GM12801 (cell line): Measurements from ENCODE around the gene PIAS1.

Experiments
- TF ChIP-seq, protein P1 (sequence below): IDR thresholded peaks from one replicate; pipeline ENCODE4 v1.5.1; 2011; ENCODE audit warnings: control low read depth; ENCODE audit not compliant: insufficient read length; ENCODE audit errors: extremely low read depth

The PIAS1 gene

DNA sequence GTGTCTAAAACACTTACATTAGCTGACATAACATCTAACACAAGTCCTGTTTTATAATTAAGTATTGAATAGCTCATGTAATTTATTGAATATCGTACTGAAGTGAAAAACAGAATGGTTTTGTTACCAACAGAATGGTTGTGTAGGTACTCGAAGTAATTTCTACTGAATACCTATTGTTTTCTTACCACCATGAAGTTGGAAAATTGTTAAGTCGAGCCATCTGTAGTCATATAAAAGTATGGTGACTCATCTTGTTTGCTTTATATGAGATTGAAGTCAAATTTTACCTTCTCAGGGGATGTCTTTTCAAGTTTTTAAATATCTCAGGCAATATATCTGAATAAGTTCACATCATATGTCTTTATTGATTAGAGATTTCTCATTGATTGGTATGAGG is 37.6 kb downstream of the PIAS1 start:
- TF ChIP-seq, protein P1, sequence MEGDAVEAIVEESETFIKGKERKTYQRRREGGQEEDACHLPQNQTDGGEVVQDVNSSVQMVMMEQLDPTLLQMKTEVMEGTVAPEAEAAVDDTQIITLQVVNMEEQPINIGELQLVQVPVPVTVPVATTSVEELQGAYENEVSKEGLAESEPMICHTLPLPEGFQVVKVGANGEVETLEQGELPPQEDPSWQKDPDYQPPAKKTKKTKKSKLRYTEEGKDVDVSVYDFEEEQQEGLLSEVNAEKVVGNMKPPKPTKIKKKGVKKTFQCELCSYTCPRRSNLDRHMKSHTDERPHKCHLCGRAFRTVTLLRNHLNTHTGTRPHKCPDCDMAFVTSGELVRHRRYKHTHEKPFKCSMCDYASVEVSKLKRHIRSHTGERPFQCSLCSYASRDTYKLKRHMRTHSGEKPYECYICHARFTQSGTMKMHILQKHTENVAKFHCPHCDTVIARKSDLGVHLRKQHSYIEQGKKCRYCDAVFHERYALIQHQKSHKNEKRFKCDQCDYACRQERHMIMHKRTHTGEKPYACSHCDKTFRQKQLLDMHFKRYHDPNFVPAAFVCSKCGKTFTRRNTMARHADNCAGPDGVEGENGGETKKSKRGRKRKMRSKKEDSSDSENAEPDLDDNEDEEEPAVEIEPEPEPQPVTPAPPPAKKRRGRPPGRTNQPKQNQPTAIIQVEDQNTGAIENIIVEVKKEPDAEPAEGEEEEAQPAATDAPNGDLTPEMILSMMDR, result no peak

DNA sequence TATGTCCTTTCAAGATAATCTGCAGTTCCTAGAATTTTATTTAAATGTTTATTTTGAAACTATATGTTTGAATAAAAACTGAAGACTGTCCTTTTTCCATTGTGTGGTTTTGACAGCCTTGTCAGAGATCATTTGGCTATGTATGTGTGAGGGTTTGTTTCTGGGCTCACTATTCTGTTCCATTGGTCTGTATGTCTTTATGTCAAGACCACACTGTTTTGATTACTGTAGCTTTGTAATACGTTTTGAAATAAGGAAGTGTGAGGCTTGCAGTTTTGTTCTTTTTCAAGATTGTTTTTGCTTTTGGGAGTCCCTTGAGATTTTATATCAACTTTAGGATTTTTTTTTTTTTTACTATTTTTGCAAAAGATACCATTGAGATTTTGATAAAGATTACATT is 42.0 kb downstream of the PIAS1 start:
- TF ChIP-seq, protein P1, result no peak

DNA sequence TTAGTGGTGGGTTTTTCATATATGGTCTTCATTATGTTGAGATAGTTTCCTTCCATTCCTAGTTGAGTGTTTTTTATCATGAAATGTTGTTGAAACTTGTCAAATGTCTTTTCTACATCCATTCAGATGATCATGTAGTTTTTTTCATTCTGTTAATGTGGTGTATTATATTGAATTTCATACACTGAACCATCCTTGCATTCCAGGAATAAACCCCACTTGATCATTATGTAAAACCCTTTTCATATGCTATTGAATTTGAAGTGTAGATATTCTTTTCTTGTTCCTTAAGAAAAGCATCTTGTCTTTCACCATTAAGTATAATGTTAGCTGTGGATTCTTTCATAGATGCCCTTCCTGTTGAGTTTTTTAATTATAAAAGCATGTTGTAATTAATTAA is 42.9 kb downstream of the PIAS1 start:
- TF ChIP-seq, protein P1, result no peak

DNA sequence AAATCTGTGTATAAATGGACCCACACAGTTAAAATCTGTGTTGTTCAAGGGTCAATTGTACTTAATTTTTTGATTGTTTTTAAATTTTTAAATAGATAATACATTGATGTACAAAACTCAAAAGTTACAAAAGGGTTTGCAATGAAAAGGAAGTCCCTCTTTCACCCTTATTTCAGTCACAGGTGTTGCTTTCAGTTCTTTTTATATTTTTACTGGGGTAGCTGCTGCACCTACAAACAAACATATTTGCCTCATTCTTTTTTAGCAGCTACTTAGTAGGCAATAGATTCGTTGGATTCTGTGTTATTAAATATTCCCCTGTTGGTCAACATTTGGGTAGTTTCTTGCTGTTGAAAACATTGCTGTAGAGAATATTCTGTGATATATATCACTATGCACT is 44.4 kb downstream of the PIAS1 start:
- TF ChIP-seq, protein P1, result no peak

DNA sequence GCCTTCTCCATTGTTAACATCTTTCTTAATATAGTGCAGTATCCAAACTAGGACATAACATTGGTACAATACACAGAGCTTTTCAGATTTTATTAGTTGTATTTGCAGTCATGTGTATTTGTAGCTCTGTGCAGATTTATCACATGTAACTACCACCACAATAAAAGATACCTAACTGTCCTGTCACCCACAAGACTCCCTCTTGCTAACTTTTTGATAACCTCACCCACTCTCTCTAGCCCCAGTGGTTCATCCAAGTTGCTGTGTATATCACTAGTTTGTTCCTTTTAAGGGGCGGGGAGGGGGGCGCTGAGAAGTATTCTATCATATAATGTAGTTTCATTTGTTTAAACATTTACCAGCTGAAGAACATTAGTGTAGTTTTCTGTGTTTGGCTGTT is 46.1 kb downstream of the PIAS1 start:
- TF ChIP-seq, protein P1, result no peak

DNA sequence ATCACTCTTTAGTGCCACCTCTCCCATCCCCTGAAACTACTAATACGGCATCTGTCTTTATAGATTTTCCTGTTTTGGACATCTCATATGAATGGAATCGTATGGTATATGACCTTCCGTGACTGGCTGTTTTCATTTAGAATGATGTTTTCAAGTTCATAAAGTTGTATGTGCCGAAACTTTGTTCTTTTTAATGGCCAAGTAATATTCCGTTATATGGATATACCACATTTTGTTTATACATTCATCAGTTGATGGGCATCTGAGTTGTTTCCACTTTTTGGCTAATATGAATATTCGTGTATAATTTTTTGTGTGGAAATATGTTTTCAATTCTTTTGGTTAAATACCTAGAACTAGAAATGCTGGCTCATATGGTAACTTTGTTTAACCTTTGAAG is 49.5 kb downstream of the PIAS1 start:
- TF ChIP-seq, protein P1, result no peak

DNA sequence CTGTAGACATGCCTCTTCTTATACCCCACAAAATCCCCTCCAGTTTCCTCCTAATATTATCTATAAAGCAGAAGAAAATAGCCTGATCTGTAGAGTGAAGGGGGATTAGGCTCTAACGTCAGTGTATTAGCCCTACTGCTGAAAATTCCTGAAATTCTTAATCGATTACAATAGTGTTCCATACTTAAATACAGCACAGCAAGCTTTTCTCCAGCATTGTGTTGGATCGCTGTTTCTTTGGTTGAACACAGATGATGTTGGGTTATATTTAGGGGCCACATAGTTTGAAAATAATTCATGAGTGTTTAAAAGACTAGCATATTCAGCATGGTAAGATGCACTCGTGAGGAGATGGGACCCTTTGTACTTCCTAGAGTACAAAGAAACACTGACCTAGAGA is 52.5 kb downstream of the PIAS1 start:
- TF ChIP-seq, protein P1, result no peak

DNA sequence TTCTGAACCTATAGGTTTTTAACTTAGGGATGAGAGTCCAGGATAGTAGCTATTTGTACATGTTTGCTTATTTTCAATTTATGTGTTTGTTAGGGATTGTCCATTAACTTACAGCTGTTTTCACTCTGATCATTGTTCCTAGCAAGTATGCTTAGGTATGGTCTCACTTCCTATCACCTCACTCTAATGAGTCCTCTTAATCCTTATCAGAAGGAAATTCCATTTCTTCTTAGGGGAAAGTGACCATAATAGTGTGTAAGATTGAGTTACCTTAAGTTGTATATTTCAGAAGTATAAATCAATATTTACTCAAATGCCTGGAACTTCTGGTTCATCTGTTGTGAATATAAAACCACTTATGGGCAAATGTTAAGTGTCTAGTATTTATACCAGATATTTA is 53.0 kb downstream of the PIAS1 start:
- TF ChIP-seq, protein P1, result no peak
